ENCODE results near the gene PLA2G4C. TPM values are rescaled to one million over a fixed set of nuclear protein-coding genes. Genes with fewer than 3 reads are reported as not detected.

Gene PLA2G4C
- total and polyA plus RNA-seq, 2 of the 8 experiments (the other 6 are each of a cell fraction or from before 2014, with no cell fraction given): 14.9 to 20.5 TPM

DNA sequence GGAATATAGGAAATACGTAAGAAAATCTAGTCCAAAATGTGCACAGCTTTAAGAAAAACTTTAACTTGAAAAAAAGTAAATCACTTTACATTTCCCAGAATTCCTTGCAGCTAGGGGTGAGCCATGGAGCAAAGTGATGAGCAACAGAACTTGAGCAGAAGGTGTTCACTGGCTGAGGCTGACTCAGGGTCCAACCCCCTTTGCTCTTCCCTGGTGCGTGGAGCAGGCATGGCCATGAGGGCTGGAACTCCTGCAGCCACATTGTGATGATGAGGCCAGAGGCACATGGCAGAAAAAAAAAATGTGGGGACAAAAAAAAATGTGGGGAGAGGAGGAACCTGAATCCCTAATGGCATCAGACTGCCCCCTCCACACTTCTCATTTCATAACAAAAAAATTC, 9.9 kb upstream of the PLA2G4C start:
- Histone ChIP-seq H4K8ac (ENCODE audit: extremely low read depth, insufficient read depth, low read length) (no peak overlapping the region), H3K18ac (ENCODE audit: extremely low read depth, low read length) (no peak overlapping the region), H3K27ac (ENCODE audit: low read depth, low read length) (no peak overlapping the region), H2AK5ac (ENCODE audit: low read depth, low read length) (no peak overlapping the region), H3K79me1 (ENCODE audit: low read depth, low read length) (no peaks in the 10 kb centered on the region), H2AFZ (ENCODE audit: low read length) (no peak overlapping the region), H3K4me3 (ENCODE audit: extremely low read depth in 1 of 4, insufficient read depth in 2 of 4, low read depth in 3 of 4, low read length in 4 of 4) (no peak overlapping the region), H2BK5ac (ENCODE audit: low read depth, low read length) (no peak overlapping the region), H4K20me1 (replicated peaks in 1 of 2; ENCODE audit: control insufficient read depth in 1 of 2, insufficient read depth in 2 of 2, low read length in 2 of 2) (no peaks in the 10 kb centered on the region), H3K56ac (replicated peaks; ENCODE audit: insufficient read length, low read depth, low read length) (no peak overlapping the region), H4K91ac (replicated peaks; ENCODE audit: insufficient read length, low read length) (no peak overlapping the region), H2BK120ac (replicated peaks; ENCODE audit: low read depth, low read length) (no peak overlapping the region), H3K4ac (replicated peaks; ENCODE audit: insufficient read length, low read depth, low read length) (no peak overlapping the region), H3K9me3 (ENCODE audit: insufficient read depth in 2 of 2, low read depth in 1 of 2, low read length in 1 of 2) (no peaks in the 10 kb centered on the region), H3K4me1 (replicated peaks in 1 of 4; ENCODE audit: control insufficient read depth in 3 of 4, insufficient read depth in 4 of 4, low read length in 3 of 4) (no peaks in the 10 kb centered on the region), H2BK20ac (ENCODE audit: low read length) (no peak overlapping the region), H3K27me3 (replicated peaks in 1 of 4; ENCODE audit: control insufficient read depth in 3 of 4, extremely low read depth in 1 of 4, insufficient read depth in 3 of 4, low read length in 3 of 4) (no peaks in the 10 kb centered on the region), H3K36me3 (ENCODE audit: control insufficient read depth in 2 of 4, insufficient read depth in 4 of 4, low read length in 3 of 4) (peaks cover 15 to 53% (median 21%) of the 10 kb centered on the region in 4 experiments), H3K9ac (replicated peaks in 1 of 4; ENCODE audit: extremely low read depth in 1 of 4, low read depth in 3 of 4, low read length in 3 of 4) (no peak overlapping the region), H3K79me2 (ENCODE audit: control insufficient read depth in 1 of 2, insufficient read depth in 2 of 2, low read length in 2 of 2) (no peaks in the 10 kb centered on the region), H3K4me2 (ENCODE audit: insufficient read depth in 1 of 2, low read depth in 2 of 2, low read length in 2 of 2) (no peak overlapping the region), H2BK12ac (ENCODE audit: low read depth, low read length) (no peak overlapping the region), H4K5ac (ENCODE audit: insufficient read length, low read depth, low read length) (no peak overlapping the region), H2BK15ac (ENCODE audit: low read length) (no peak overlapping the region), H3K23me2 (ENCODE audit: low read depth, low read length) (no peaks in the 10 kb centered on the region), H3K23ac (ENCODE audit: insufficient read length) (no peak overlapping the region), H3K14ac (ENCODE audit: insufficient read length) (no peak overlapping the region)
- ChIA-PET CTCF (ENCODE audit: partially characterized antibody) (interaction anchor here (1.0 to 5.9 kb wide), 5 partner anchors 10 to 32 kb away, joined by 3 to 49 read pairs (median 4); partner anchors contain the start of gene PLA2G4C), POLR2A (ENCODE audit: partially characterized antibody) (no interaction called here)
- FAIRE-seq: no peak
- 94% methylated on average over 2 of the region's 2 CpGs; no CpG with 5 or more reads in 1 of the 2 experiments for WGBS, 2 experiments (ENCODE audit: extremely low coverage in 1 of 2, insufficient coverage in 1 of 2, insufficient read length in 1 of 2, insufficient replicate concordance in 2 of 2, low coverage in 1 of 2, low lambda C conversion rate in 2 of 2, missing lambda C conversion rate in 1 of 2)
- DNase-seq (ENCODE audit: low read depth in 1 of 2, low spot score in 2 of 2): no peak
- TF ChIP-seq CREB1 (IDR thresholded peaks at IDR 0.05): no peak
- no peak for TF ChIP-seq SIRT6 (IDR thresholded peaks at IDR 0.05; ENCODE audit: low read length)
- no peak for TF ChIP-seq RFX5 (IDR thresholded peaks at IDR 0.05; ENCODE audit: borderline replicate concordance, low read depth, low read length)
- TF ChIP-seq TCF12 (IDR thresholded peaks at IDR 0.05; ENCODE audit: low read depth, low read length): no peak
- no peak for TF ChIP-seq ASH2L (IDR thresholded peaks at IDR 0.05; ENCODE audit: low read length)
- no peak for TF ChIP-seq RXRA (IDR thresholded peaks at IDR 0.05; ENCODE audit: insufficient read depth, low read depth, low read length)
- TF ChIP-seq CBX5 (IDR thresholded peaks at IDR 0.05; ENCODE audit: low read depth, low read length): no peak
- no peak for TF ChIP-seq KDM1A (IDR thresholded peaks at IDR 0.05; ENCODE audit: borderline replicate concordance, low read length)
- TF ChIP-seq TAF7 (optimal IDR thresholded peaks at IDR 0.05; ENCODE audit: borderline replicate concordance, low read depth, low read length): no peak
- TF ChIP-seq NRF1 (IDR thresholded peaks at IDR 0.05; ENCODE audit: low read depth, low read length): no peak
- TF ChIP-seq ZNF274 (IDR thresholded peaks at IDR 0.05; ENCODE audit: borderline replicate concordance, extremely low read depth, low read length): no peak
- no peak for TF ChIP-seq POLR2AphosphoS5 (IDR thresholded peaks at IDR 0.05; ENCODE audit: low read depth, low read length)
- TF ChIP-seq JUN (IDR thresholded peaks at IDR 0.05; ENCODE audit: low read depth, low read length): no peak
- TF ChIP-seq SP2 (IDR thresholded peaks at IDR 0.05; ENCODE audit: low read length): no peak
- TF ChIP-seq POLR2A (IDR thresholded peaks at IDR 0.05; ENCODE audit: control extremely low read depth in 1 of 2, low read depth in 2 of 2, low read length in 2 of 2): no peak
- no peak for TF ChIP-seq BCL11A (IDR thresholded peaks at IDR 0.05; ENCODE audit: low read depth in 2 of 2, low read length in 2 of 2)
